HepG2 (cell line): ENCODE measurements around the gene GLG1. TPM values are rescaled to one million over a fixed set of nuclear protein-coding genes. Genes with fewer than 3 reads are reported as not detected.

Source experiments
- ADNP ChIP-seq: sonication (generic); formaldehyde crosslinking; IDR thresholded peaks from 2 replicates; pipeline ENCODE4 v1.4.0; 2020; ENCODE audit warnings: missing genetic modification reagents
- AHR ChIP-seq: IDR thresholded peaks from 2 replicates; pipeline ENCODE4 v1.6.1; 2018; ENCODE audit warnings: missing genetic modification reagents, missing compliant biosample characterization
- CERS6 ChIP-seq: sonication (generic); formaldehyde crosslinking; IDR thresholded peaks from 2 replicates; pipeline ENCODE4 v1.5.0; 2020; ENCODE audit warnings: missing genetic modification reagents
- HNRNPH1 ChIP-seq: fragments of 200-400 bp; formaldehyde crosslinking; optimal IDR thresholded peaks from 2 replicates; pipeline ENCODE3; 2017; ENCODE audit warnings: mild to moderate bottlenecking, low read depth, low read length
- ZFP1 ChIP-seq: IDR thresholded peaks from 2 replicates; pipeline ENCODE4 v1.6.1; 2016
- ZNF205 ChIP-seq: IDR thresholded peaks from 2 replicates; pipeline ENCODE4 v1.6.1; 2018; ENCODE audit warnings: missing biosample characterization, missing genetic modification reagents
- ZNF232 ChIP-seq: sonication (generic); formaldehyde crosslinking; IDR thresholded peaks from 2 replicates; pipeline ENCODE4 v1.4.0; 2020; ENCODE audit warnings: missing genetic modification reagents, borderline replicate concordance
- ZNF275 ChIP-seq: sonication (generic); formaldehyde crosslinking; IDR thresholded peaks from 2 replicates; pipeline ENCODE4 v1.8.0; 2022; ENCODE audit warnings: missing genetic modification reagents, mild to moderate bottlenecking, inconsistent platforms, borderline replicate concordance
- ZNF276 ChIP-seq: sonication (generic); formaldehyde crosslinking; IDR thresholded peaks from 2 replicates; pipeline ENCODE4 v1.4.0; 2020; ENCODE audit warnings: mild to moderate bottlenecking, low read depth, missing genetic modification reagents
- ZNF367 ChIP-seq: sonication (generic); formaldehyde crosslinking; IDR thresholded peaks from 2 replicates; pipeline ENCODE4 v1.4.0; 2020; ENCODE audit warnings: missing genetic modification reagents, borderline replicate concordance
- ZNF567 ChIP-seq: sonication (generic); formaldehyde crosslinking; IDR thresholded peaks from 2 replicates; pipeline ENCODE4 v1.8.1; 2023; ENCODE audit warnings: mild to moderate bottlenecking, missing genetic modification reagents, borderline replicate concordance
- ZSCAN29 ChIP-seq: sonication (generic); formaldehyde crosslinking; conservative IDR thresholded peaks from 2 replicates; pipeline ENCODE4 v1.4.0; 2020; ENCODE audit warnings: mild to moderate bottlenecking, missing genetic modification reagents
- ZSCAN9 ChIP-seq: IDR thresholded peaks from 2 replicates; pipeline ENCODE4 v1.6.1; 2016; ENCODE audit warnings: borderline replicate concordance
- polyA plus RNA-seq, 8 experiments: library from polyadenylated mRNA; depleted of rRNA in 3 of 8; stranded (reverse) in 7 of 8; unstranded in 1 of 8; fragments of >200 nt; fragmentation: Illumina TruSeq in 4 of 8; extraction: Trizol in 4 of 8; gene quantifications; 2 replicates each; pipeline versions ENCODE4 v1.2.1 to v1.2.3, GENCODE V29; 2011 to 2016; ENCODE audit warnings: low read depth in 4 of 8, missing spikeins in 1 of 8, mixed read lengths in 1 of 8; ENCODE audit not compliant: insufficient read depth in 1 of 8
- total RNA-seq, 5 experiments: library from RNA; depleted of rRNA; stranded (reverse); fragments of >200 nt; fragmentation: Illumina TruSeq; extraction: Trizol; gene quantifications; 2 replicates each; pipeline ENCODE4 v1.2.3, GENCODE V29; 2016; ENCODE audit warnings: low read depth in 1 of 5
- TF ChIP-seq, protein P1 (sequence below): sonication (generic); formaldehyde crosslinking; IDR thresholded peaks from 2 replicates; pipeline ENCODE4 v1.4.0; 2020; ENCODE audit warnings: missing genetic modification reagents
- TF ChIP-seq, protein P2 (sequence below): sonication (generic); formaldehyde crosslinking; IDR thresholded peaks from 2 replicates; pipeline ENCODE4 v1.5.0; 2020; ENCODE audit warnings: mild to moderate bottlenecking, missing genetic modification reagents
- TF ChIP-seq, protein P3 (sequence below): sonication (generic); formaldehyde crosslinking; IDR thresholded peaks from 2 replicates; pipeline ENCODE4 v1.4.0; 2020; ENCODE audit warnings: missing genetic modification reagents

GLG1 gene
- total and polyA plus RNA-seq, 2 of the 13 experiments (the other 11 are each of a cell fraction or from before 2014, with no cell fraction given): 87.7 to 141 TPM

- TF ChIP-seq, protein P1, sequence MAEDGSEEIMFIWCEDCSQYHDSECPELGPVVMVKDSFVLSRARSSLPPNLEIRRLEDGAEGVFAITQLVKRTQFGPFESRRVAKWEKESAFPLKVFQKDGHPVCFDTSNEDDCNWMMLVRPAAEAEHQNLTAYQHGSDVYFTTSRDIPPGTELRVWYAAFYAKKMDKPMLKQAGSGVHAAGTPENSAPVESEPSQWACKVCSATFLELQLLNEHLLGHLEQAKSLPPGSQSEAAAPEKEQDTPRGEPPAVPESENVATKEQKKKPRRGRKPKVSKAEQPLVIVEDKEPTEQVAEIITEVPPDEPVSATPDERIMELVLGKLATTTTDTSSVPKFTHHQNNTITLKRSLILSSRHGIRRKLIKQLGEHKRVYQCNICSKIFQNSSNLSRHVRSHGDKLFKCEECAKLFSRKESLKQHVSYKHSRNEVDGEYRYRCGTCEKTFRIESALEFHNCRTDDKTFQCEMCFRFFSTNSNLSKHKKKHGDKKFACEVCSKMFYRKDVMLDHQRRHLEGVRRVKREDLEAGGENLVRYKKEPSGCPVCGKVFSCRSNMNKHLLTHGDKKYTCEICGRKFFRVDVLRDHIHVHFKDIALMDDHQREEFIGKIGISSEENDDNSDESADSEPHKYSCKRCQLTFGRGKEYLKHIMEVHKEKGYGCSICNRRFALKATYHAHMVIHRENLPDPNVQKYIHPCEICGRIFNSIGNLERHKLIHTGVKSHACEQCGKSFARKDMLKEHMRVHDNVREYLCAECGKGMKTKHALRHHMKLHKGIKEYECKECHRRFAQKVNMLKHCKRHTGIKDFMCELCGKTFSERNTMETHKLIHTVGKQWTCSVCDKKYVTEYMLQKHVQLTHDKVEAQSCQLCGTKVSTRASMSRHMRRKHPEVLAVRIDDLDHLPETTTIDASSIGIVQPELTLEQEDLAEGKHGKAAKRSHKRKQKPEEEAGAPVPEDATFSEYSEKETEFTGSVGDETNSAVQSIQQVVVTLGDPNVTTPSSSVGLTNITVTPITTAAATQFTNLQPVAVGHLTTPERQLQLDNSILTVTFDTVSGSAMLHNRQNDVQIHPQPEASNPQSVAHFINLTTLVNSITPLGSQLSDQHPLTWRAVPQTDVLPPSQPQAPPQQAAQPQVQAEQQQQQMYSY: no peak
- TF ChIP-seq, protein P2, sequence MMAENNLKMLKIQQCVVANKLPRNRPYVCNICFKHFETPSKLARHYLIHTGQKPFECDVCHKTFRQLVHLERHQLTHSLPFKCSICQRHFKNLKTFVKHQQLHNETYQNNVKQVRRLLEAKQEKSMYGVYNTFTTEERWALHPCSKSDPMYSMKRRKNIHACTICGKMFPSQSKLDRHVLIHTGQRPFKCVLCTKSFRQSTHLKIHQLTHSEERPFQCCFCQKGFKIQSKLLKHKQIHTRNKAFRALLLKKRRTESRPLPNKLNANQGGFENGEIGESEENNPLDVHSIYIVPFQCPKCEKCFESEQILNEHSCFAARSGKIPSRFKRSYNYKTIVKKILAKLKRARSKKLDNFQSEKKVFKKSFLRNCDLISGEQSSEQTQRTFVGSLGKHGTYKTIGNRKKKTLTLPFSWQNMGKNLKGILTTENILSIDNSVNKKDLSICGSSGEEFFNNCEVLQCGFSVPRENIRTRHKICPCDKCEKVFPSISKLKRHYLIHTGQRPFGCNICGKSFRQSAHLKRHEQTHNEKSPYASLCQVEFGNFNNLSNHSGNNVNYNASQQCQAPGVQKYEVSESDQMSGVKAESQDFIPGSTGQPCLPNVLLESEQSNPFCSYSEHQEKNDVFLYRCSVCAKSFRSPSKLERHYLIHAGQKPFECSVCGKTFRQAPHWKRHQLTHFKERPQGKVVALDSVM: peak; percentile 28
- TF ChIP-seq, protein P3, sequence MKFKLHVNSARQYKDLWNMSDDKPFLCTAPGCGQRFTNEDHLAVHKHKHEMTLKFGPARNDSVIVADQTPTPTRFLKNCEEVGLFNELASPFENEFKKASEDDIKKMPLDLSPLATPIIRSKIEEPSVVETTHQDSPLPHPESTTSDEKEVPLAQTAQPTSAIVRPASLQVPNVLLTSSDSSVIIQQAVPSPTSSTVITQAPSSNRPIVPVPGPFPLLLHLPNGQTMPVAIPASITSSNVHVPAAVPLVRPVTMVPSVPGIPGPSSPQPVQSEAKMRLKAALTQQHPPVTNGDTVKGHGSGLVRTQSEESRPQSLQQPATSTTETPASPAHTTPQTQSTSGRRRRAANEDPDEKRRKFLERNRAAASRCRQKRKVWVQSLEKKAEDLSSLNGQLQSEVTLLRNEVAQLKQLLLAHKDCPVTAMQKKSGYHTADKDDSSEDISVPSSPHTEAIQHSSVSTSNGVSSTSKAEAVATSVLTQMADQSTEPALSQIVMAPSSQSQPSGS: peak; percentile 92
- TF ChIP-seq AHR (CRISPR knock-in tag) (no peak; the same call in 1 of the 2 replicates), ZSCAN29 (CRISPR knock-in tag) (peak; percentile 83; the same call in 1 of the 2 replicates), ZNF367 (no peak), ZNF205 (CRISPR knock-in tag) (no peak; the same call in 1 of the 2 replicates), CERS6 (CRISPR knock-in tag) (no peak), ZNF232 (CRISPR knock-in tag) (peak; percentile 58; the same call in 1 of the 2 replicates), HNRNPH1 (no peak), ZNF567 (CRISPR knock-in tag) (no peak), ZFP1 (CRISPR knock-in tag) (0 out of 2 replicates have a peak, but pooled peaks have one; percentile 68), ADNP (no peak), ZSCAN9 (CRISPR knock-in tag) (peak; percentile 63; the same call in 1 of the 2 replicates), ZNF276 (CRISPR knock-in tag) (no peak), ZNF275 (CRISPR knock-in tag) (no peak)
Observed at GRCh38 chr16:74570412-74571301, 36.3 kb downstream of the GLG1 start (continued).
